KG1 (cell line): ENCODE data around the gene ZNF138.
"Not testable (repeated sequence)": the region's sequence is repeated elsewhere in the genome, so short reads cannot be mapped to it uniquely, and the experiment has no call there.

Experiments
- DNase-seq: peaks from one replicate; lab custom pipeline; 2025; lab: John Stamatoyannopoulos, UW

Gene ZNF138

DNA sequence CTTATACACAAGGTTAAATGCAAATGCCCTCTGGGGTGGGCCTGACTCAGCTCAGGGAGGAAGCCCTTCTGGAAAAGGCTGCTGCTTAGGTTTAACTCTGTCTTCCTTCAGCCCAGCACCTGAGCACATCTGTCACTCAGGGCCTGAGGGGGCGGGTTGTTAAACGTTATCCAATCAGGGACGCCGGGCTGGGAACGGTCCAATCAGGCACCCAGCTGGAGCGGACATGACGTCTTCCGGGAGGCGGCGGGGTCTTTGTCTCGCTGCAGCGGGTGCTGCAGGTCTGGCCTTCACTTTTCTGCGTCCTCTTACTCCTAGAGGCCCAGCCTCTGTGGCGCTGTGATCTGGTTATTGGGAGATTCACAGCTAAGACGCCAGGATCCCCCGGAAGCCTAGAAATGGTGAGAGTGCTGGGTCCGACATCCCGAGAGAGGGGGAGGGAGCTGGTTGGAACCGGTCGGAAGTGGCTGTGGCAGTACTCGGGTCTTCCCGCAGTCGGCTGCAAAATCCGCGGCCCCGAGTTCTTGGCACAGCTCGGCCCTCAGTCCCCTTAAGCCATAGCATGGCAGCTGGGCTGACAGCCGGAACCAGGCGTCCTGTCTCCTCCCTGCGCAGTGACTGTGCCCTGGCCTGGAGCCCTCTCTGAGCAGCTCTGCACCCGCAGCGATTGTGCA lies at the start of gene ZNF138:
ZNF138 (plus strand) TSS at position 258 of the 674 bp plus-strand sequence; CDS start at position 399, 141 bp downstream.
- peak; percentile 92 for DNase-seq

- no peak for DNase-seq
Observed at GRCh38 chr7:64744680-64745079, 49.5 kb upstream of the ZNF138 start.

- DNase-seq, result no peak
Observed at GRCh38 chr7:64747802-64748201, 46.4 kb upstream of the ZNF138 start.

- DNase-seq, result no peak
Observed at GRCh38 chr7:64753032-64753431, 41.2 kb upstream of the ZNF138 start.

- DNase-seq, result no peak
Observed at GRCh38 chr7:64755865-64756264, 38.4 kb upstream of the ZNF138 start.

GRCh38 chr7:64758151-64758550 lies 36.1 kb upstream of the ZNF138 start:
- no peak for DNase-seq

DNA sequence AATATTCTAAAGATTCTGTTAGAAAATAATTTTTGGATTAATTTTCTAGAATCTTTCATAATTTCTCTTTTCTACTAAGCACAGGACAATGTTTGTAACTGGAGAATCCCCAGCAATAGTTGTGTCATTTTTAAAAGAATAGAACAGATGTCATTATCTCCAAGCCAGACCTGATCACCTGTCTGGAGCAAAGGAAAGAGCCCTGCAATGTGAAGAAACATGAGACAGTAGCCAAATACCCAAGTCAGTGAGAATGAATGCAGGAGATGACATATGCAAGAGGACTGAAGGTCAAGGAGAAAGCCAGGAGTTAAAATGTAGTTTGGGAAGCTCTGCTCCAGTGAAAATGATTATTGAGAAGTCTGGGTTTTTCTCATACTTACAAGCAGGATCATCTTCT lies 25.4 kb upstream of the ZNF138 start:
- DNase-seq, result no peak

DNA sequence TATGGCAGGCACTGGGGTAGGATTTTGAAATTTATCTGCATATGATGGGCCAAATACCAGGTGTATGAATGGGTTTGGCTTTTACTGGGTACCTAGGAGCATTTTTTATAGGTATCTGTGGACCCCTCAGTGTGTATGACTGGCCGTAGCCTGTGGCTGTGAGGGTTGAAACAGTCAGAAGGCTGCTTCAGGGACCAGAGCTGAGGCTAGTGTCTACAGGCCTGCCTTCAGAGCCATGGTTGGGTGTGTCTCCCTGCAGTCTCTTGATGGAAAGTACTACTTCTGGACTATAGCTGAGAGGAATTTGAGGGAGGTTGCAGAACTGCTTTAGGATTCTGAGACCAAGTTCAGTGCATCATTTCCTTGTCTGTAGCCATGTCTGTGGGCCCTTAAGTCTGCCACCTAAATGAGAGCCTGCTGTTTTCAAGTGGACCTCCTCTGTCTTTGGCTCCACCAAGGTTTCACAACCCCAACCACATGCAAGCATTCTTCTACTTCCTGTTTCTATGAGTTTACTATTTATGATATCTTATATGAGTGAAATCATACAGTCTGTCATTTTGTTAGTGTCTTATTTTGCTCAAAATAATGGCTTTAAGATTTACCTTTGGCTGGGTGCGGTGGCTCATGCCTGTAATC lies 19.9 kb upstream of the ZNF138 start:
- no peak for DNase-seq

DNA sequence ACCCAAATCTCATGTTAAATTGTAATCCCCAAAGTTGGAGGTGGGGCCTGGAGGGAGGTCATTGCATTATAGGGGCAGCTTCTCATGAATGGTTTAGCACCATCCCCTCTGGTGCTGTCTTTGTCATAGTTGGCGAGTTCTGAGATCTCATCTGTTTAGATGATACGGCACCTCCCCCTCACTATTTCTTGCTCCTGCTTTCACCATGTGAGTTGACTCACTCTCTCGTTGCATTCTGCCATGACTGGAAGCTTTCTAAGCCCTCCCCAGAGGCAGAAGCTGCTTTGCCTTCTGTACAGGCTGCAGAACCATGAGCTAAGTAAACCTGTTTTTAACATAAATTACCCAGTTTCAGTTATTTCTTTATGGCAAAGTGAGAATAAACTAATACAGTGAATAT lies 18.9 kb upstream of the ZNF138 start:
- no peak for DNase-seq

GRCh38 chr7:64784842-64785241 lies 9.4 kb upstream of the ZNF138 start:
- DNase-seq, result not testable (repeated sequence)

DNA sequence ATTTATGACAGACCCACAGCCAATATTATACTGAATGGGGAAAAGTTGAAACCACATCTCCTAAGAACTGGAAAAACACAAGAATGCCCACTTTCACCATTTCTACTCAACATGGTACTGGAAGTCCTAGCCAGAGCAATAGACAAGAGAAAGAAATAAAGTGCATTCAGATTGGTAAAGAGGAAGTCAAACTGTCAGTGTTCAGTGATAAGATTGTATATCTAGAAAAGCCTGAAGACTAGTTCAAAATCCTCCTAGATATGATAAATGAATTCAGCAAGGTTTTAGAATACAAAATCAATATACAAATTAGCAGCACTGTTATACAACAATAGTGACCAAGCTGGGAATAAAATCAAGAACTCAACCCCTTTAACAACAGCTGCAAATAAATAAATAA lies 6.9 kb upstream of the ZNF138 start:
- DNase-seq, result no peak

DNA sequence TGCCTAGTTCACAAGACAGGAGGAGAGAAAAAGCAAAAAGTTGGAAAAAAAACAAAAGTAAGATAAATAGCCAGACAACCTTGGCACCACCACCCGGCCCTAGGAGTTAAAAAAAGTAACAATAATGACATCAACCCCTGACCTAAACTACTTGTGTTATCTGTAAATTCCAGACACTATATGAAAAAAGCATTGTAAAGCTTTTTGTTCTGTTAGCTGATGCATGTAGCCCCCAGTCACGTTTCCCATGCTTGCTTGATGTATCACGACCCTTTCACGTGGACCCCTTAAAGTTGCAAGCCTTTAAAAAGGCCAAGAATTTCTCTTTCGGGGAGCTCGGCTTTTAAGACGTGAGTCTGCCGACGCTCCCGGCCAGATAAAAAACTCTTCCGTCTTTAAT lies 5.0 kb upstream of the ZNF138 start:
- DNase-seq, result not testable (repeated sequence)

- DNase-seq, result no peak
Observed at GRCh38 chr7:64793106-64793755, 997 bp upstream of the ZNF138 start.

DNA sequence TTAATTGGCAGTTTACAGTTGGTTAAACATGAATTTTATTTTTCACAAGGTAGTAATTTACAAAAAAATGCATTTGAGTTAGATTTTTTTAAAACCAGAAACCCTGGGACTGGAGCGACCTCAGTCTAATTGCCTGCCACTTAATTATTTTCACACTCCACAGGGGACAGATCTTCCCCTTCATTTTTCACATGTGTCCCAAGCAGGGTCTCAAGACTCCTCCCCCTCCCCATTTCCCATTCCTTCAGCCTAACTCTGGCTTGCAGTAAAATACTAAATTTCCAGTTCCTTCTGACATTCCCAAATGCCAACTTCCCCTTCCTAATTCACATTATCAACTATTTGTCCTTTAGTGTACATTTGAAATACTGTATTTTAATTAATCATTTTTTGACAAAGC lies 948 bp downstream of the ZNF138 start:
- no peak for DNase-seq

DNA sequence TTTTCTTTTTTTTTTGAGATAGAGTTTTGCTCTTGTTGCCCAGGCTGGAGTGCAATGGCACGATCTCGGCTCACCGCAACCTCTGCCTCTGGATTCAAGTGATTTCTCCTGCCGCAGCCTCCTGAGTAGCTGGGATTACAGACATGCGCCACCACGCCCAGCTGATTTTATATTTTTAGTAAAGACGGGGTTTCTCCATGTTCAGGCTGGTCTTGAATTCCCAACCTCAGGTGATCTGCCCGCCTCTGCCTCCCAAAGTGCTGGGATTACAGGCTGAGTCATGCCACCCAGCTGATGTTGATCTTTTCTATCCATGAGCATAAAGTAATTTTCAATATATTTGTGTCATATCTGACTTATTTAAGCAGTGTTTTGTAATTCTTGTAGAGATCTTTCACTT lies 4.9 kb downstream of the ZNF138 start:
- DNase-seq, result not testable (repeated sequence)

DNA sequence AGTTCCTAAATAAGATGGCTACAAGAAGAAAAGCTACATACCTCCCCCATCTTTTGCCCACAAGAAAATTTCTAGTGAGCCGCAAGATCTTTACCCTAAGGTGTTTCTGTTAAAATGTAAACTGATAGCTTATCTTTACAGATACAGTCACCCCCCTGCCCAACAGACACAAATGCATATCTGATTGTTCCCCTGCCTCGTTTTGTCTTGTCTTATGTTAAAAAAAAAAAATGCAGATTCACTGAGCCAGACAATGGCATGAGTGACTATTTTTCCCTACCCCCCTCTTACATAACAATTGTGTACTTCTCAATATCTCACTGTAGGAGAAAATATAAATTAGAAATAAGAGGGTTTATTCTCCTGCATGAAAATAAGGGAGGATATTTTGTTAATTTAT lies 8.5 kb downstream of the ZNF138 start:
- DNase-seq, result no peak

DNA sequence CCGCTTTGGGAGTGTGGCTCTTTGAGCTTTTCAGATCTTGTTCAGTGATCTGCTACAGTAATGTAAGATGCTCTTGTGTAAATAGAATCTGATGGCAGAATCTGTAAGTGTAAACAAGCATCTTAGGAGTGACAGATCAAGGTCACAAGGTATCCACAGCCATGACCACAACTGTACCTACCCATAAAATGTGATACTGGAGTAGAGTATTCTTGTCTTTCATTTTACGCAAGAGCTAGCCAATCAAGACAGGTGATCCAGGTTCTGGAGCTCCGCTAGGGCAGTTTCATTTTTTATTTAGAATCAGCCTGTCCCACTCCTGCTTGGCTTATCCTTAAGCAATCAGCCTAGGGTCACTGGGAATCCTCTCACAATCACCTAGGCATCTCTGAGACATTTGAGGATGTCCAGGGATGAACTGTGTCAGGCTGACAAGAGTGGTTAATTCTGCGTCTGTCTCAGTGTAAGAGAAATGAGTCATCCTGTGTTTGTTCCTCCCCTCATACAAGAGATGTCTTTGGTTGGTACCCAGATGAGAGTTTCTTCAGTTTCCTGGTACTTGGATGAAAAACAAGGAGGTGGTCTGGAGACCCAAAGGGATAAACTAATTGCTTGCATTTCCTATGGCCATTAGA lies 13.6 kb downstream of the ZNF138 start:
- no peak for DNase-seq

- DNase-seq, result no peak
Observed at GRCh38 chr7:64811767-64812166, 17.5 kb downstream of the ZNF138 start.

DNA sequence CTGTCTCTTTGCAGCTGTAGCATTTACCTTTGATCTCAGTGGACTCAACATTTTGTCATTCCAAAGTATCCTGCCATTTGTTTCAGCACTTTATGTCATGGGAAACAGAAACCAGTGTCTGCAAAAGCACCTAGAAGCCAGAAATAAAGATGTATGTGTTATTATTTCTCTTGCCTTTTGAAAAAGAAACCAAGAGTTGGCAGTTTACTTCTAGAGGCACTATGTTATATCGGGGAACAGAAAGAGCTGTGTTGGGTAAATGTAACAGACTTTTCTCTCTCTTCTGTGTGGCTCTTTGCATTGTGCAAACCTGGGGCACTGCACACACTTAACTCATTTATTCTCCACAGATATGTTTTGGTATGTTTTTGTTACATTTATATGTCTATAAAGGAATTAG lies 36.7 kb downstream of the ZNF138 start:
- no peak for DNase-seq

DNA sequence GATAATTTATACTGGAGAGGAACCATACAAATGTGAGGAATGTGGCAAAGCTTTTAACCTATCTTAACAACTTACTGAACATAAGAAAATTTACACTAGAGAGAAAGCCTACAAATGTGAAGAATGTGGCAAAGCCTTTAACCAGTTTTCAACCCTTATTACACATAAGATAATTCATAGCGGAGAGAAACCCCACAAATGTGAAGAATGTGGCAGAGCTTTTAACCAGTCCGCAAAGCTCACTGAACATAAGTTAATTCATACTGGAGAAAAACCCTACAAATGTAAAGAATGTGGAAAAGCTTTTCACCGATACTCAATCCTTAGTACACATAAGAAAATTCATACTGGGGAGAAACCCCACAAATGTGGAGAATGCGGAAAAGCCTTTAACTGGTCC lies 37.9 kb downstream of the ZNF138 start:
- DNase-seq, result no peak

DNA sequence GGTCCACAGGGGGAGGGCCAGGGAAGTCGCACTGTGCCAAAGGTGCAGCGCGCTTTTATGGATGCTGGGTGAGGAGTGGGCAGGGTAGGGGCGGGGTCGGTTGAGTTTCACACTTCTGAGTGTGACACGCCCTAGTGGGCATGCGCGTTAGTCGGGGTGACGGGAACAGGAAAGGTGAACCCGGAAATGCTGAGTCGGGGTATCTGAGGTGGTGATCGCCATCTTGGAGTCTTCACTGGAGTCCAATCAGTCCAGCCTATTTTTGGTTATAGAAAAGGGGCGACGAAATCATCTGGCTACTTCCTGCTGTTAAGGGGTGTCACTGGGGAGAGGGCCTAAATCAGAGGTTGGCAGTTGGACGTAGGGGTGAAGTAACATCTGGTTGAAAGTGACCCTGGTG lies 40.8 kb downstream of the ZNF138 start:
- no peak for DNase-seq

GRCh38 chr7:64835856-64836255 lies 41.6 kb downstream of the ZNF138 start:
- DNase-seq, result not testable (repeated sequence)

GRCh38 chr7:64838051-64838450 lies 43.8 kb downstream of the ZNF138 start:
- DNase-seq, result not testable (repeated sequence)
